ENCODE measurements around the gene NOP9. TPM values are rescaled to one million over a fixed set of nuclear protein-coding genes. Genes with fewer than 3 reads are reported as not detected.

Gene NOP9
- polyA plus RNA-seq, 3 donors from 2014 or later: 1.4 to 2.4 TPM; not detected in 1

GRCh38 chr14:24280797-24281460 is 18.7 kb upstream of the NOP9 start:
- Mint-ChIP-seq H3K36me3 (peaks cover 0 to 6% (median 0%) of the 10 kb centered on the region in 3 donors), H3K27me3 (ENCODE audit: low read depth in 3 of 3) (peaks cover 0 to 3% (median 1%) of the 10 kb centered on the region in 3 donors), H3K27ac (peak overlapping the region; percentile 43 to 76 (median 61)), H3K4me1 (peaks cover 5 to 8% of the 10 kb centered on the region in 2 donors), H3K4me3 (no peak overlapping the region), H3K9me3 (no peaks in the 10 kb centered on the region)
- DNase-seq: no peak

GRCh38 chr14:24281636-24282035 is 18.0 kb upstream of the NOP9 start:
- peak overlapping the region in 3 of 6 donors; percentile 5 to 76 (median 43) for H3K27ac Mint-ChIP-seq

GRCh38 chr14:24282736-24283135 is 16.9 kb upstream of the NOP9 start:
- no peaks in the 10 kb centered on the region for H3K9me3 Mint-ChIP-seq
- H3K4me3 Mint-ChIP-seq: no peak overlapping the region
- peaks cover 0 to 3% (median 1%) of the 10 kb centered on the region in 3 donors for H3K27me3 Mint-ChIP-seq (ENCODE audit: low read depth in 3 of 3)
- no peaks in the 10 kb centered on the region for H3K36me3 Mint-ChIP-seq
- DNase-seq: no peak
- peaks cover 5 to 8% of the 10 kb centered on the region in 2 donors for H3K4me1 Mint-ChIP-seq
- peak overlapping the region in 1 of 6 donors; percentile 33 for H3K27ac Mint-ChIP-seq

More at GRCh38 chr14:24281636-24282035, 18.0 kb upstream of the NOP9 start:
- H3K36me3 Mint-ChIP-seq: peaks cover 0 to 6% (median 0%) of the 10 kb centered on the region in 3 donors
- H3K4me1 Mint-ChIP-seq: peaks cover 5 to 8% of the 10 kb centered on the region in 2 donors
- no peak overlapping the region for H3K4me3 Mint-ChIP-seq
- no peak for DNase-seq
- H3K27me3 Mint-ChIP-seq (ENCODE audit: low read depth in 3 of 3): peaks cover 0 to 3% (median 1%) of the 10 kb centered on the region in 3 donors
- H3K9me3 Mint-ChIP-seq: no peaks in the 10 kb centered on the region

- DNase-seq: no peak
- H3K27ac Mint-ChIP-seq: peak overlapping the region in 2 of 6 donors; percentile 44 to 81
- H3K9me3 Mint-ChIP-seq: no peaks in the 10 kb centered on the region
- H3K4me1 Mint-ChIP-seq: peaks cover 5 to 6% of the 10 kb centered on the region in 2 donors
- H3K36me3 Mint-ChIP-seq: no peaks in the 10 kb centered on the region
- H3K27me3 Mint-ChIP-seq (ENCODE audit: low read depth in 3 of 3): peaks cover 0 to 3% (median 1%) of the 10 kb centered on the region in 3 donors
- no peak overlapping the region for H3K4me3 Mint-ChIP-seq
These were observed 15.7 kb upstream of the NOP9 start for GRCh38 chr14:24283796-24284460.

GRCh38 chr14:24284501-24285035 is 15.1 kb upstream of the NOP9 start:
- Mint-ChIP-seq H3K27me3 (ENCODE audit: low read depth in 3 of 3) (peaks cover 0 to 3% (median 1%) of the 10 kb centered on the region in 3 donors), H3K27ac (peak overlapping the region in 3 of 6 donors; percentile 10 to 49 (median 45)), H3K36me3 (no peaks in the 10 kb centered on the region), H3K4me1 (peaks cover 6 to 8% of the 10 kb centered on the region in 2 donors), H3K9me3 (no peaks in the 10 kb centered on the region), H3K4me3 (no peak overlapping the region)
- no peak for DNase-seq

- H3K27me3 Mint-ChIP-seq (ENCODE audit: low read depth in 3 of 3): peaks cover 0 to 3% (median 1%) of the 10 kb centered on the region in 3 donors
- no peaks in the 10 kb centered on the region for H3K9me3 Mint-ChIP-seq
- peaks cover 8 to 15% of the 10 kb centered on the region in 2 donors for H3K4me1 Mint-ChIP-seq
- no peak for DNase-seq
- peak overlapping the region in 3 of 6 donors; percentile 10 to 49 (median 45) for H3K27ac Mint-ChIP-seq
- H3K36me3 Mint-ChIP-seq: peaks cover 1 to 2% (median 1%) of the 10 kb centered on the region in 3 donors
- no peak overlapping the region for H3K4me3 Mint-ChIP-seq
These were observed 14.3 kb upstream of the NOP9 start for GRCh38 chr14:24285351-24285750.

GRCh38 chr14:24286996-24287395 is 12.7 kb upstream of the NOP9 start:
- DNase-seq: no peak
- Mint-ChIP-seq H3K27me3 (ENCODE audit: low read depth in 3 of 3) (peaks cover 0 to 3% (median 1%) of the 10 kb centered on the region in 3 donors), H3K27ac (peak overlapping the region in 1 of 6 donors; percentile 28), H3K4me1 (peaks cover 2 to 12% of the 10 kb centered on the region in 2 donors), H3K4me3 (no peak overlapping the region), H3K9me3 (no peaks in the 10 kb centered on the region), H3K36me3 (peaks cover 9 to 17% (median 12%) of the 10 kb centered on the region in 3 donors)

- Mint-ChIP-seq H3K9me3 (no peaks in the 10 kb centered on the region), H3K27ac (peak overlapping the region in 3 of 6 donors; percentile 17 to 51 (median 36)), H3K27me3 (ENCODE audit: low read depth in 3 of 3) (peaks cover 0 to 2% (median 0%) of the 10 kb centered on the region in 3 donors), H3K4me3 (no peak overlapping the region), H3K4me1 (peaks cover 2 to 12% of the 10 kb centered on the region in 2 donors), H3K36me3 (peaks cover 10 to 35% (median 12%) of the 10 kb centered on the region in 3 donors)
- peak in 2 of 3 donors; percentile 33 to 38 for DNase-seq
These were observed 9.9 kb upstream of the NOP9 start for GRCh38 chr14:24289649-24290280.

- no peak for DNase-seq
- H3K4me1 Mint-ChIP-seq: peaks cover 2 to 12% of the 10 kb centered on the region in 2 donors
- H3K36me3 Mint-ChIP-seq: peaks cover 14 to 41% (median 17%) of the 10 kb centered on the region in 3 donors
- peaks cover 0 to 2% (median 0%) of the 10 kb centered on the region in 3 donors for H3K27me3 Mint-ChIP-seq (ENCODE audit: low read depth in 3 of 3)
- H3K4me3 Mint-ChIP-seq: no peak overlapping the region
- H3K27ac Mint-ChIP-seq: peak overlapping the region in 3 of 6 donors; percentile 8 to 74 (median 11)
- no peaks in the 10 kb centered on the region for H3K9me3 Mint-ChIP-seq
These were observed 8.9 kb upstream of the NOP9 start for GRCh38 chr14:24290746-24291145.

GRCh38 chr14:24291446-24292117 is 8.1 kb upstream of the NOP9 start:
- Mint-ChIP-seq H3K4me1 (peaks cover 8 to 21% of the 10 kb centered on the region in 2 donors), H3K27me3 (ENCODE audit: low read depth in 3 of 3) (peaks cover 0 to 2% (median 0%) of the 10 kb centered on the region in 3 donors), H3K27ac (no peak overlapping the region), H3K4me3 (no peak overlapping the region), H3K36me3 (peaks cover 15 to 49% (median 22%) of the 10 kb centered on the region in 3 donors), H3K9me3 (no peaks in the 10 kb centered on the region)
- no peak for DNase-seq

- peaks cover 0 to 2% (median 0%) of the 10 kb centered on the region in 3 donors for H3K27me3 Mint-ChIP-seq (ENCODE audit: low read depth in 3 of 3)
- no peak overlapping the region for H3K27ac Mint-ChIP-seq
- DNase-seq: no peak
- H3K9me3 Mint-ChIP-seq: no peaks in the 10 kb centered on the region
- H3K36me3 Mint-ChIP-seq: peaks cover 18 to 52% (median 22%) of the 10 kb centered on the region in 3 donors
- H3K4me3 Mint-ChIP-seq: no peak overlapping the region
- peaks cover 15 to 27% of the 10 kb centered on the region in 2 donors for H3K4me1 Mint-ChIP-seq
These were observed 7.4 kb upstream of the NOP9 start for GRCh38 chr14:24292118-24292807.

GRCh38 chr14:24293525-24293924 is 6.1 kb upstream of the NOP9 start:
- peaks cover 18 to 52% (median 22%) of the 10 kb centered on the region in 3 donors for H3K36me3 Mint-ChIP-seq

More at GRCh38 chr14:24293525-24293924, 6.1 kb upstream of the NOP9 start:
- H3K27me3 Mint-ChIP-seq (ENCODE audit: low read depth in 3 of 3): peaks cover 0 to 3% (median 2%) of the 10 kb centered on the region in 3 donors
- H3K4me3 Mint-ChIP-seq: no peak overlapping the region
- H3K9me3 Mint-ChIP-seq: no peaks in the 10 kb centered on the region
- peaks cover 21 to 39% of the 10 kb centered on the region in 2 donors for H3K4me1 Mint-ChIP-seq
- no peak for DNase-seq
- peak overlapping the region in 1 of 6 donors; percentile 45 for H3K27ac Mint-ChIP-seq

Measured in immature natural killer cell (primary cell).